Epithelial cell of prostate (primary cell): Measurements from ENCODE around the gene EVI5.

Experiments
- DNase-seq: peaks from one replicate; pipeline ENCODE4 v3.0.0-alpha.2; 2011; ENCODE audit warnings: low read depth, low spot score
- H3K27ac ChIP-seq: fragments of 450-650 bp; 2 replicates; pipeline ENCODE4 v1.5.1; 2017; ENCODE audit warnings: mild to moderate bottlenecking

Gene EVI5

DNA sequence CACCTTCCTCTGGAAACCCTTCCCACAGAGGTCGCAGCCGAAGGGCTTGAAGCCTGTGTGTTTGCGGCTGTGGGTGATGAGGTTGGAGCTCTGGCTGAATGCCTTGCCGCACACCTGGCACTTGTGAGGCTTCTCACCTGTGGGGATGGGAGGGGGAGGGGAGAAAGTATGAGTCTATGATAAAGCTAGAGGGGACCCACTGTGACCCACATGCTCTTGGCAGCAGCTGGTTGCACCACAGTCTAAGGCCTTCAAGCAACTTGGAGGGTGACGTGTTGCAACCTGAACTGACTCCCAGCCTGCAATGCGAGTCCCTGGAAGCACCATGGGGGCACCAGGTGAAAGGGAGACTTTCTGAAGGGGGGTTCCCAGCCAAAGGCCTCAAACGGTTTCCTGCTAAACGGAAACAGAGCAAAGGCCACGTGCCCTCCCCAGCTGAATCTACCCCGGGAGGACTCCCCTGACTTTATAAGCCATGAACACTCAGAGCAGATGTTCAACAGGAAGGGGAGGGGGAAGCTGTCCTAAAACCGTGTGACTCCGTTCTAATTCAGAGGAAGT, 308.8 kb downstream of the EVI5 start:
- H3K27ac ChIP-seq = no peak overlapping the region
- DNase-seq = no peak

DNA sequence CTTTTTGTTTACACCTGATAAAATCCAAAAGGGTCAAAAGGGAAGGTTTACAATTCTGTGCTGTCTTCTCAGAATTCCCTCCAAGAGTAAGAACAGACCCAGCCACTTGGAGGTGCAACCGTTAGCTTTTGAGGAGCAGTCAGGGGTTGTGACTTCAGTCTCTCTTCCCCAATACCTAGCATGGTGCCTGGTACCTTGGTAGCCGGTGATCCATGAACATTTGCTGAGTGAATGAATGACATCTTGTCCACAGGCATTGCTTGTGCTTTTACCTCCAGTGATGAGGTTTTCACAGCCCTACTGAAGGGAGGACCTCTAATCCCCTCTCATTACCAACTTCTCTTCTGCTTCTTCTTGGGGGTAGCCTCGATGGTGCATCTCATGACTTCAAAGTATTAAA, 309.9 kb downstream of the EVI5 start:
- H3K27ac ChIP-seq = no peak overlapping the region
- no peak for DNase-seq

DNA sequence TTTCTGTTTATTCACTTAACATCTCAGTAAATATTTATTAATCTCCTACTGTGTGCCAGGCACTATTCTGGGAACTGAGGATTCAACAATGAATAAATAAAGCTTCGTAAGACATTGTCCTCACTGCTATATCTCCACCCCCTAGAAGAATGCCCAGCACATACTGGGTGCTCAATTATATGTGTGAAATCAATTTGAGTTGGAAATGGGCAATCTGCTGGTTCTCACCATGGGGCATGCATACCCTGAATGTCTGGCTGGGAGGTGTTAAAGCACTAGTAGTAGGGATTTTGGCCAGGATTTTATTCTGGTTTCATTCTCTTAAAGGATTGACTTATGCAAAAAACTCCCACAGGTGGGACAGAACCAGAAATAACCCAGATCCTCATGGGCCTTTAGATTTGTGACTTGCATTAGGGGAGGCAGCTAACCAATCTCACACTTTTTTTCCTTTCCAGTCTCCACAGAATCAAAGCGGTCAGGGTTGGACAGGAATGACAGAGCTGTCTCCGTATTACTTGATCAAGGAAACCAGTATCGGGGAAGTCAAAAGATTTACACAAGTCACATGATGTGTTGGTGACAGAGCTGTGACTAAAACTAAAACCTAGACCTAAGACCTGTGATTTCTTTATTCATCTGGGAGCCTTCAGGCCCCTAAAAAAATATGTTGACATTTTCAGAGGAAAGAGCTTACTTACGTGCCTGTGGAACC, 311.0 kb downstream of the EVI5 start:
- H3K27ac ChIP-seq = no peak overlapping the region
- DNase-seq = no peak

DNA sequence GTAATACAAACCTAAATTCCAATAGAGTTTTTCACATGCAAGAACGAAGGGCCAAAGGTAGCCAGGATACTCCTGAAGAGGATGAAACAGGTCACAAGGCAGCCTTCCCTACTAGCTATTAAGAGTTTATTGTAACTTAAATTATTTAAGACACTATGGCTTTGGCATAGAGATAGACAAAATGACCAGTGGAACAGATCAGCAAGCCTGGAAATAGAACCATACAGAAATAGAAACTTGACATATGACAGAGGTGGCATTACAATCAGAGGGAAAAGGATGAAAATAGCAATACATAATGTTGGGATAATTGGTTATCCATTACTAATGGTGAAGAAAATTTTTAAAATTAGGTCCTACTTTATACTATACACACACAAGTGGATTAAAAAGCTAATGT, 314.7 kb downstream of the EVI5 start:
- no peak for DNase-seq
- no peak overlapping the region for H3K27ac ChIP-seq

DNA sequence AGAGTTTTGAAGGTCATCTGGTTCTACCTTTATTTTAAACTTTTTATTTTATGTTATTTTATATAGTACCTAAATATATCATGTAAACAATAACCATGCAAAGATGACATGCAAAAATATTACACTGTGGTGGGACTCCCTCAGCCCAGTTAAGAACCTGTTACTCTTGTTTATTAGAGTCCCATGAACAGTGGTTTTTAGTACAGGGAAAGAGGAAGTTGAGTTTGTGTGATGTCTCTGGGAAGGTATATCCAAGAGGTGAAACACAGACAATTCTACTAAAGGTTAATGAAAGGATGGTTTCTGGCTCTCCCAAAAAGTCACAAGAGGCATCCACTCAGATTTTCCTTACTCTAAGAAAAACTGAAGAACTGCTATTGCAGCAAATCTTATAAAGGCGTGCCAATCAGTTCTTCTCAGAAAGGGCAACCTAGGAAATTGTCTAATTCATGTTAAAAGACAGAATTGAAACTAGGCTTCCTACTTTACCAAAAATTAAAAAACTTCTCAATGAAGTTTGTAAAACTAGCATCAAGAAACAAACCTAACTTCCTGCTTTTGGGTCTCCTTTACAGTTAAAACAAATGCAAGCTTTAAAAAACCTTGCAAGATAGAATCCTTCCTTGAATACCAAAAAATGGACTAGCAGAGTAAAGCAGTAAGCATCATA, 318.1 kb downstream of the EVI5 start:
- DNase-seq = no peak
- H3K27ac ChIP-seq = no peak overlapping the region

DNA sequence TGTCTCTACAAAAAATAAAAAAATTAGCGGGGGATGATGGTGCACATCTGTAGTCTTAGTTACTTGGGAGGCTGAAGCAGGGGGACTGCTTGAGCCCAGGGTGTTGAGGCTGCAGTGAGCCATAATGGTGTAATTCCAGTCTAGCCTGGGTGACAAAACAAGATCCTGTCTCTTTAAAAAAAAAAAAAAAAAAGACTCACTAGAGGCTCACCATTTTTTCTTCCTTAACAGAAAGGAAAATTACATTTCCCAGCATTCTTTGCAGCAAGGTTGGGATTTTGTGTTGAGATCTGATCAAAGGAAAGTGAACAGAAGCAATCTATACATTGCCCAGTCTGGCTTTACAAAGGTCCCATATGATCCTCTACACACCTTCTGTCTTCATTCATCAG, 319.7 kb downstream of the EVI5 start:
- DNase-seq = no peak
- H3K27ac ChIP-seq = no peak overlapping the region

DNA sequence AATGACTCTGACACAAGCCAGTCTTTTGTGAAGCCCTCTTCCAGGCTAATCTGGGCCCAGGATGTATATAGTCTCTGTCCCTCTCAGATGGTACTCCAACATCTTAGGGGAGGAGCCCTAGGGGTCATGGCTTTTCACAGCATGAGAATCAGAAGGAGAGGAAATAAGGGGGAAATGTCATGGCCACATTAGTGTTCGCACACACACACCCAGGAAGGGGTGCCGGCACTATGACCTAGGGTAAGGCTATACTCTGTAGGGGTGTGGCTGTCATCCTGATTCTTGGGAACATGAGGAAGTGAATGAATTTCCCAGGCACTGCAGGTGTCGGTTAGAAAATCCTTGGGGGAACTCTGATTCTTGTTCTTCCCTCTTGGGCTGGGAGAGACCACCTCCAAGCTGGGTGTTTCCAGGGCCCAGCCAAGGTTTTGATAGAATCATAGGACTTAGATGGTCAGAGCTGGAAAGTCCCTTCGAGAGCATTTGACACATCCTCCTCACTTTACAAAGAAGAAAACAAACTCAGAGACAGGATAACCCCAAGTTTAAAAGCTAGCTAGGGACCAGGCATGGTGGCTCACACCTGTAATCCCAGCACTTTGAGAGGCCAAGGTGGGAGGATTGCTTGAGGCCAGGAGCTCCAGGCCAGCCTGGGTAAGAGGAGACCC, 320.2 kb downstream of the EVI5 start:
- DNase-seq = no peak
- no peak overlapping the region for H3K27ac ChIP-seq

DNA sequence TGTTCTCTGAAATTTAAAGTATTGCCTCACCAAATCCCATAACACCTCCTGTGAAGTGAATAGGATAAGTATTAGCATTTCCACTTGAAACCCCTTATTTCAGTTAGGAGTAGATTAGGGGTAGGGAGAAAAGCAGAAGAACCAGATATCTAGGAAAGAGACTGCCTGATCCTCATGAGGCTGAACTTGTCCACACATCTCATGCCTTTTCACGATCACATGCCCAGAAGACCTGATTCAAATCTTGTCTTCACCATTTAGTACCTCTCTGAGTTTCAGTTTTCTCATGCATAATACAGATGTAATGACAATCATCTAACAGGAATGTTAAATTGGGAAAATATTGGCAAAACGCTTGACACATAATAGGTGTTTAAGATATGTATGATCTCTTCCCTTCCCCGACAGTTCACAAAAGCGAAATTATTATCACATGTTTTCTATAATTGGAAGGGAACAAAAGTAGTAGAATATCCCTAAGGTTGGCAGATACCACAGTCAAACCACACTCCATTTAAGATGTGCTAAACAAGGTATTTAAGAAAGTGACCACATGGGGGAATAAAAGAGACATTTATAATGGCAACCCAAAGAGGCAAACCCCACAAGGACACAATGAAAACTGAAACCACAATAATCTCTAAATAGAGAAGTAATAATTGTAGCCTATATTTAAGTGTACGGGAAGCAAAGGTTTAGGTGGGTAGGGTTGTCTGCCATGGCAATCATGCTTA, 323.4 kb downstream of the EVI5 start:
- H3K27ac ChIP-seq = no peak overlapping the region
- DNase-seq = no peak

DNA sequence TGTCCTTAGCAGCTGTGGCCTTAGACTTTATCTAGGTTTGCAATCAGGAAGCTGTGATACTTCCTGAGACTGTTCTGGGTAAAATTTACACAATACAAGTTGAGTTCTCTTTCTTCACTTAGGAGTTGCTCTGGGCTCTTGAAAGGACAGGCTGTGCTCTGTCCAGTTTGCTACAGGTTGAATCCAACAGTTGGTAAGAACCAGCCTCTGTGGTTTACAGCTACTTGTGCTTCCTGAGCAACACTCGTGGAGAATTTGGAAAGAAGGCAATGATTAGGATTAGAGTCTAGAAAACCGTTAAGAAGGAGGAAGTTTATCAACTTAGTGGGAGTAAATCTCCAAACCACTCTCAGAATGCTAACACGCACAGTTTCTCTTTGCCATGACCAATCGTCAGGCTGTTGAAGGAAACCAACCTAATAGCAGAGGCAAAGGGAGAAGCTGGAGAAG, 325.0 kb downstream of the EVI5 start:
- H3K27ac ChIP-seq = no peak overlapping the region
- no peak for DNase-seq
